Heart left ventricle (tissue), 16 donors: Measurements from ENCODE around the gene PFDN4. TPM values are rescaled to one million over a fixed set of nuclear protein-coding genes. Genes with fewer than 3 reads are reported as not detected.

Source experiments
- ATAC-seq, 4 donors: fragments of 200-7000 bp; cut with Tn5 transposase; one replicate each; pipeline ENCODE4 v1.9.1; 2020 to 2022; ENCODE audit warnings: moderate library complexity in 4 of 4, mild to moderate bottlenecking in 3 of 4, moderate number of reproducible peaks in 1 of 4
- DNase-seq, 5 donors: peaks; one replicate each; pipeline ENCODE4 v3.0.0-alpha.2; 2020
- H3K27ac ChIP-seq, 12 donors: fragments of 200-600 bp; sonication (generic) in 4 of 12; one replicate each; pipeline versions ENCODE4 v1.5.0 to v1.8.0; 2016 to 2022; ENCODE audit warnings: mild to moderate bottlenecking in 2 of 12
- H3K27me3 ChIP-seq, 9 donors: fragments of 200-600 bp; sonication (generic) in 2 of 9; one replicate each; pipeline versions ENCODE4 v1.5.1 to v1.8.0; 2016 to 2022; ENCODE audit warnings: mild to moderate bottlenecking in 3 of 9
- H3K36me3 ChIP-seq, 9 donors: fragments of 200-600 bp; sonication (generic) in 2 of 9; one replicate each; pipeline versions ENCODE4 v1.5.0 to v1.8.0; 2018 to 2022; ENCODE audit warnings: mild to moderate bottlenecking in 2 of 9
- H3K4me1 ChIP-seq, 12 donors: fragments of 200-600 bp; sonication (generic) in 4 of 12; one replicate each; pipeline versions ENCODE4 v1.5.0 to v1.8.0; 2016 to 2022; ENCODE audit warnings: mild to moderate bottlenecking in 3 of 12
- H3K4me3 ChIP-seq, 12 donors: fragments of 200-600 bp; sonication (generic) in 4 of 12; one replicate each; pipeline versions ENCODE4 v1.5.0 to v1.8.0; 2017 to 2022; ENCODE audit warnings: mild to moderate bottlenecking in 9 of 12, moderate library complexity in 4 of 12
- H3K9me3 ChIP-seq, 12 donors: fragments of 200-600 bp; sonication (generic) in 4 of 12; one replicate each; pipeline versions ENCODE4 v1.5.0 to v1.8.0; 2016 to 2022; ENCODE audit warnings: mild to moderate bottlenecking in 1 of 12
- POLR2A ChIP-seq, 2 donors: fragments of 450-650 bp; IDR thresholded peaks; one replicate each; pipeline ENCODE4 v1.6.1; 2017; ENCODE audit warnings: antibody characterized with exemption in 2 of 2, mild to moderate bottlenecking in 2 of 2, moderate library complexity in 2 of 2
- WGBS, 4 donors: extraction: QIAGEN DNeasy Blood & Tissue Kit in 2 of 4; methylation state at CpG; one replicate each; pipeline versions ENCODE4 v1.1.5 to v1.1.7; 2013 to 2018; 5-methylcytosine and 5-hydroxymethylcytosine counted together
- intact Hi-C, 10 donors: fragments of 100-400 bp; cut with DNase I; formaldehyde crosslinking; loops; one replicate each; pipeline versions ENCODE4 v1.11.1 to v1.14.2; 2022
- polyA plus RNA-seq, 2 donors: library from polyadenylated mRNA; stranded (reverse); fragments of 200-250 nt; gene quantifications; one replicate each; pipeline ENCODE4 v1.2.3, GENCODE V29; 2013
- total RNA-seq, 9 donors: library from RNA; depleted of rRNA in 2 of 9; stranded (reverse); fragments of >200 nt in 2 of 9; fragmentation: NEBNext Ultra II Directional in 3 of 9; extraction: Animal tissue kit (Norgen Biotek cat#: 25700) in 3 of 9; gene quantifications; one replicate each; pipeline versions ENCODE4 v1.1.0 to v1.2.4, GENCODE V29; 2016 to 2023
- TF ChIP-seq, protein P1 (sequence below), 12 donors: fragments of 200-600 bp; sonication (generic) in 4 of 12; IDR thresholded peaks; one replicate each; pipeline versions ENCODE4 v1.5.0 to v1.8.0; 2018 to 2022; ENCODE audit warnings: antibody characterized with exemption in 12 of 12, mild to moderate bottlenecking in 5 of 12
- donor health status: ischemic (EF 13 %, LVEDD 7.1; RV severe dilation, severe dysfunction).
- donor health status: healthy with polysubstance abuse.
- donor health status: DM: no; HTN: yes; CAD: no.
- donor health status: DM: no; HTN: no; CAD: no.
- donor health status: ischemic (EF 25% LVEDD 6.9; RV normal size, moderate dysfunction).
- donor health status: ischemic (EF 25% LVEDD 5.7; RV mildly dilated, moderate dysfunction).
- donor health status: healthy.
- donor health status: DM: yes; HTN: yes; CAD: no.
- donor health status: ischemic (EF 35%, LVEDD 5.7; RV mildly dilated, moderate dysfunction).
- donor health status: nonischemic (EF 11% LVEDD 7.7; RV severe dilation, severe dysfunction).
- donor health status: DM: yes; HTN: yes; CAD: no.
- donor health status: PGD.
- donor health status: ischemic (EF 29% LVEDD 5.4; RV normal size, mild dysfunction).
- donor health status: nonischemic (EF 23%, LVEDD 6.1; RV moderate dilation, normal function).

PFDN4 gene
- total and polyA plus RNA-seq, 11 donors, result 21.0 to 92.0 (median 28.5) TPM

GRCh38 chr20:54174457-54175175 is 33.3 kb upstream of the PFDN4 start:
- 5 to 9% (median 6%) methylated on average over 18 of the region's 18 CpGs for WGBS, 4 donors
- Histone ChIP-seq H3K9me3 (no peaks in the 10 kb centered on the region), H3K27ac (no peak overlapping the region), H3K4me1 (peaks cover 0 to 28% (median 11%) of the 10 kb centered on the region in 12 donors), H3K4me3 (peak overlapping the region in 6 of 12 donors; percentile 2 to 25 (median 20)), H3K27me3 (peaks cover 30 to 90% (median 54%) of the 10 kb centered on the region in 9 donors), H3K36me3 (no peaks in the 10 kb centered on the region)
- TF ChIP-seq POLR2A (IDR thresholded peaks at IDR 0.05), result no peak
- TF ChIP-seq, protein P1, sequence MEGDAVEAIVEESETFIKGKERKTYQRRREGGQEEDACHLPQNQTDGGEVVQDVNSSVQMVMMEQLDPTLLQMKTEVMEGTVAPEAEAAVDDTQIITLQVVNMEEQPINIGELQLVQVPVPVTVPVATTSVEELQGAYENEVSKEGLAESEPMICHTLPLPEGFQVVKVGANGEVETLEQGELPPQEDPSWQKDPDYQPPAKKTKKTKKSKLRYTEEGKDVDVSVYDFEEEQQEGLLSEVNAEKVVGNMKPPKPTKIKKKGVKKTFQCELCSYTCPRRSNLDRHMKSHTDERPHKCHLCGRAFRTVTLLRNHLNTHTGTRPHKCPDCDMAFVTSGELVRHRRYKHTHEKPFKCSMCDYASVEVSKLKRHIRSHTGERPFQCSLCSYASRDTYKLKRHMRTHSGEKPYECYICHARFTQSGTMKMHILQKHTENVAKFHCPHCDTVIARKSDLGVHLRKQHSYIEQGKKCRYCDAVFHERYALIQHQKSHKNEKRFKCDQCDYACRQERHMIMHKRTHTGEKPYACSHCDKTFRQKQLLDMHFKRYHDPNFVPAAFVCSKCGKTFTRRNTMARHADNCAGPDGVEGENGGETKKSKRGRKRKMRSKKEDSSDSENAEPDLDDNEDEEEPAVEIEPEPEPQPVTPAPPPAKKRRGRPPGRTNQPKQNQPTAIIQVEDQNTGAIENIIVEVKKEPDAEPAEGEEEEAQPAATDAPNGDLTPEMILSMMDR (IDR thresholded peaks at IDR 0.05), result no peak
- DNase-seq (no peak), ATAC-seq (no peak)
- intact Hi-C loops, result no loop called here

DNA sequence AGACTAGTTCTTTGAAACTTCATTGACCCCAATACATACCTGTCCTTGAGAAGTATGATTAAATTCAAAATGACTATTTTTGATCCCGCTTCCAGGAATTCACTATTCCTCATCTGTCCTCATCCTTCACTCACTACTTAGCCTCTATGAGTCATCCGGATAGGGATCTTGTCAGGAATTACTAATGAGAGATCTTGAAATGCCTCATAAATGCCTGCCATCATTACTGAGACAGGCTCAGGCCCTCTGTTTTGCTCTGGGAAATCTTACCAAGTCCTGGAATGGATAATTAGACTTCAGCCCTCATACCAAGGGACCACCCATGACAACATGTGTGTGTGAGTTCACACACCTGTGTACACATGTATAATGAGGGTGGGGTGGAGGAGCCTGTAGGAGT is 31.3 kb upstream of the PFDN4 start:
- Histone ChIP-seq H3K27ac (no peak overlapping the region), H3K36me3 (no peaks in the 10 kb centered on the region), H3K27me3 (peaks cover 28 to 73% (median 53%) of the 10 kb centered on the region in 9 donors), H3K9me3 (no peaks in the 10 kb centered on the region), H3K4me3 (no peak overlapping the region), H3K4me1 (peaks cover 0 to 28% (median 11%) of the 10 kb centered on the region in 12 donors)
- DNase-seq, result no peak
- 74 to 93% (median 87%) methylated on average over 2 of the region's 2 CpGs for WGBS, 4 donors
- intact Hi-C loops, result no loop called here
- no peak for ATAC-seq
- TF ChIP-seq POLR2A (IDR thresholded peaks at IDR 0.05), result no peak
- TF ChIP-seq, protein P1 (IDR thresholded peaks at IDR 0.05), result no peak

- intact Hi-C loops, result no loop called here
- no peak for DNase-seq
- H3K9me3 ChIP-seq, result no peaks in the 10 kb centered on the region
- ATAC-seq, result no peak
- WGBS, 4 donors, result 82 to 96% (median 88%) methylated on average over 6 of the region's 6 CpGs
- no peak for TF ChIP-seq POLR2A (IDR thresholded peaks at IDR 0.05)
- TF ChIP-seq, protein P1 (IDR thresholded peaks at IDR 0.05), result no peak
- H3K36me3 ChIP-seq, result no peaks in the 10 kb centered on the region
- H3K27me3 ChIP-seq, result peaks cover 24 to 66% (median 47%) of the 10 kb centered on the region in 9 donors
- no peak overlapping the region for H3K27ac ChIP-seq
- peaks cover 0 to 27% (median 11%) of the 10 kb centered on the region in 12 donors for H3K4me1 ChIP-seq
- no peak overlapping the region for H3K4me3 ChIP-seq
Measured at GRCh38 chr20:54177378-54177777, 30.5 kb upstream of the PFDN4 start.

GRCh38 chr20:54178256-54178655 is 29.6 kb upstream of the PFDN4 start:
- H3K36me3 ChIP-seq, result no peaks in the 10 kb centered on the region
- no peak for DNase-seq
- H3K9me3 ChIP-seq, result no peaks in the 10 kb centered on the region
- peaks cover 0 to 21% (median 10%) of the 10 kb centered on the region in 12 donors for H3K4me1 ChIP-seq
- H3K27me3 ChIP-seq, result peaks cover 16 to 59% (median 38%) of the 10 kb centered on the region in 9 donors
- no peak for ATAC-seq
- 39 to 69% (median 54%) methylated on average over 2 of the region's 2 CpGs for WGBS, 4 donors
- no peak overlapping the region for H3K4me3 ChIP-seq
- no peak overlapping the region for H3K27ac ChIP-seq
- TF ChIP-seq, protein P1 (IDR thresholded peaks at IDR 0.05), result no peak
- no peak for TF ChIP-seq POLR2A (IDR thresholded peaks at IDR 0.05)
- intact Hi-C loops, result no loop called here
